ENCODE measurements around the gene ITPKA.

Gene ITPKA

GRCh38 chr15:41511899-41512369, 18.3 kb downstream of the ITPKA start:
- DNase-seq = no peak

GRCh38 chr15:41512512-41512939, 18.9 kb downstream of the ITPKA start:
- DNase-seq = no peak

- peak; percentile 51 for DNase-seq
These were observed 19.3 kb downstream of the ITPKA start for GRCh38 chr15:41512940-41513505.

- DNase-seq = peak; percentile 26
These were observed 20.0 kb downstream of the ITPKA start, which contains the start of gene LTK for GRCh38 chr15:41513506-41514227. Gene LTK, minus strand, starts transcription at chr15:41513827. Its CDS starts 118 bp downstream, at chr15:41513709.

GRCh38 chr15:41517895-41518449, 24.3 kb downstream of the ITPKA start:
- DNase-seq = no peak

GRCh38 chr15:41520636-41521035, 27.0 kb downstream of the ITPKA start:
- no peak for DNase-seq

- no peak for DNase-seq
These were observed 27.9 kb downstream of the ITPKA start for GRCh38 chr15:41521614-41522013.

- DNase-seq = no peak
These were observed 29.4 kb downstream of the ITPKA start for GRCh38 chr15:41523097-41523496.

GRCh38 chr15:41530363-41530956, 36.8 kb downstream of the ITPKA start:
- DNase-seq = no peak

GRCh38 chr15:41535544-41535943, 41.9 kb downstream of the ITPKA start:
- DNase-seq = peak; percentile 5

GRCh38 chr15:41536866-41537265, 43.2 kb downstream of the ITPKA start:
- no peak for DNase-seq

- no peak for DNase-seq
These were observed 49.8 kb downstream of the ITPKA start for GRCh38 chr15:41543521-41543870.

GRCh38 chr15:41544650-41545015, 51.0 kb downstream of the ITPKA start:
- no peak for DNase-seq

- no peak for DNase-seq
These were observed 51.5 kb downstream of the ITPKA start for GRCh38 chr15:41545218-41545617.

GRCh38 chr15:41546851-41547786, 53.4 kb downstream of the ITPKA start:
- DNase-seq = no peak

GRCh38 chr15:41550066-41550775, 56.5 kb downstream of the ITPKA start:
- no peak for DNase-seq
